Heart right ventricle (tissue), 16 donors: ENCODE results near the gene LDB2. TPM values are rescaled to one million over a fixed set of nuclear protein-coding genes. Genes with fewer than 3 reads are reported as not detected.

ENCODE experiments used
- ATAC-seq, 8 donors: fragments of 200-7000 bp; cut with Tn5 transposase; one replicate each; pipeline ENCODE4 v1.9.1; 2020; ENCODE audit warnings: mild to moderate bottlenecking in 8 of 8, moderate library complexity in 8 of 8, moderate number of reproducible peaks in 1 of 8
- DNase-seq, 2 donors: peaks; one replicate each; pipeline ENCODE4 v3.0.0-alpha.2; 2020
- H3K27ac ChIP-seq, 10 donors: fragments of 200-600 bp; sonication (generic) in 2 of 10; one replicate each; pipeline versions ENCODE4 v1.5.0 to v1.8.0; 2020 to 2022; ENCODE audit warnings: mild to moderate bottlenecking in 3 of 10
- H3K27me3 ChIP-seq, 7 donors: fragments of 200-600 bp; one replicate each; pipeline ENCODE4 v1.8.0; 2021 to 2022; ENCODE audit warnings: mild to moderate bottlenecking in 2 of 7
- H3K36me3 ChIP-seq, 9 donors: fragments of 200-600 bp; sonication (generic) in 1 of 9; one replicate each; pipeline versions ENCODE4 v1.5.0 to v1.8.0; 2020 to 2022; ENCODE audit warnings: mild to moderate bottlenecking in 2 of 9
- H3K4me1 ChIP-seq, 9 donors: fragments of 200-600 bp; sonication (generic) in 1 of 9; one replicate each; pipeline versions ENCODE4 v1.5.0 to v1.8.0; 2020 to 2022; ENCODE audit warnings: mild to moderate bottlenecking in 4 of 9
- H3K4me3 ChIP-seq, 10 donors: fragments of 200-600 bp; sonication (generic) in 2 of 10; one replicate each; pipeline versions ENCODE4 v1.5.0 to v1.8.0; 2020 to 2022; ENCODE audit warnings: mild to moderate bottlenecking in 7 of 10, moderate library complexity in 2 of 10
- H3K9me3 ChIP-seq, 11 donors: fragments of 200-600 bp in 10 of 11; sonication (generic) in 2 of 11; one replicate each; pipeline versions ENCODE4 v1.5.0 to v1.8.0; 2013 to 2022; ENCODE audit warnings: mild to moderate bottlenecking in 2 of 11, control low read depth in 1 of 11, moderate library complexity in 1 of 11
- CTCF ChIP-seq, 9 donors: fragments of 200-600 bp; sonication (generic) in 2 of 9; IDR thresholded peaks; one replicate each; pipeline versions ENCODE4 v1.5.0 to v1.8.0; 2021 to 2022; ENCODE audit warnings: antibody characterized with exemption in 9 of 9, mild to moderate bottlenecking in 5 of 9, moderate library complexity in 1 of 9
- WGBS, 2 donors: extraction: QIAGEN DNeasy Blood & Tissue Kit; methylation state at CpG; one replicate each; pipeline ENCODE4 v1.1.7; 2013; ENCODE audit warnings: inconsistent platforms in 1 of 2; 5-methylcytosine and 5-hydroxymethylcytosine counted together
- intact Hi-C, 10 donors: fragments of 100-400 bp; cut with DNase I; formaldehyde crosslinking; loops; one replicate each; pipeline versions ENCODE4 v1.11.1 to v1.14.2; 2022
- polyA plus RNA-seq, 2 donors: library from polyadenylated mRNA; stranded (reverse); fragments of 200-250 nt; gene quantifications; one replicate each; pipeline ENCODE4 v1.2.3, GENCODE V29; 2013
- total RNA-seq, 10 donors: library from RNA; stranded (reverse); fragmentation: NEBNext Ultra II Directional in 3 of 10; extraction: Animal tissue kit (Norgen Biotek cat#: 25700) in 3 of 10; gene quantifications; one replicate each; pipeline versions ENCODE4 v1.2.1 to v1.2.4, GENCODE V29; 2021 to 2023
- donor health status: Arrhythmogenic right ventricular cardiomyopathy.
- donor health status: ischemic (EF 13 %, LVEDD 7.1; RV severe dilation, severe dysfunction).
- donor health status: healthy with polysubstance abuse.
- donor health status: DM: no; HTN: yes; CAD: no.
- donor health status: DM: no; HTN: no; CAD: no.
- donor health status: ischemic (EF 25% LVEDD 6.9; RV normal size, moderate dysfunction).
- donor health status: ischemic (EF 25% LVEDD 5.7; RV mildly dilated, moderate dysfunction).
- donor health status: healthy.
- donor health status: DM: yes; HTN: yes; CAD: no.
- donor health status: Ischemic cardiomyopathy.
- donor health status: ischemic (EF 35%, LVEDD 5.7; RV mildly dilated, moderate dysfunction).
- donor health status: nonischemic (EF 11% LVEDD 7.7; RV severe dilation, severe dysfunction).
- donor health status: DM: yes; HTN: yes; CAD: no.
- donor health status: PGD.
- donor health status: ischemic (EF 29% LVEDD 5.4; RV normal size, mild dysfunction).
- donor health status: nonischemic (EF 23%, LVEDD 6.1; RV moderate dilation, normal function).

The LDB2 gene
- total and polyA plus RNA-seq, 12 donors, result 14.5 to 43.3 (median 23.5) TPM

- ATAC-seq, result no peak
- DNase-seq, result no peak
- intact Hi-C loops, result no loop called here
- Histone ChIP-seq H3K36me3 (no peaks in the 10 kb centered on the region), H3K27ac (no peak overlapping the region), H3K9me3 (no peaks in the 10 kb centered on the region), H3K4me3 (no peak overlapping the region), H3K4me1 (peaks cover 0 to 16% (median 0%) of the 10 kb centered on the region in 9 donors), H3K27me3 (no peaks in the 10 kb centered on the region)
- TF ChIP-seq CTCF (IDR thresholded peaks at IDR 0.05), result no peak
- 66 to 67% methylated on average over 2 of the region's 2 CpGs for WGBS, 2 donors
These were observed 194.0 kb downstream of the LDB2 start for GRCh38 chr4:16704489-16704888.

GRCh38 chr4:16695896-16696295 is 202.5 kb downstream of the LDB2 start:
- H3K36me3 ChIP-seq, result peaks cover 0 to 7% (median 0%) of the 10 kb centered on the region in 9 donors
- TF ChIP-seq CTCF (IDR thresholded peaks at IDR 0.05), result no peak
- WGBS, 2 donors, result 92 to 96% methylated on average over 1 of the region's 1 CpG

GRCh38 chr4:16694884-16695276 is 203.6 kb downstream of the LDB2 start:
- no peak overlapping the region for H3K4me3 ChIP-seq

More at GRCh38 chr4:16695896-16696295, 202.5 kb downstream of the LDB2 start:
- Histone ChIP-seq H3K27ac (no peak overlapping the region), H3K4me1 (peaks cover 0 to 33% (median 8%) of the 10 kb centered on the region in 9 donors), H3K4me3 (no peak overlapping the region), H3K9me3 (peaks cover 0 to 5% (median 0%) of the 10 kb centered on the region in 11 donors), H3K27me3 (no peaks in the 10 kb centered on the region)
- intact Hi-C loops, result no loop called here
- DNase-seq, result no peak
- ATAC-seq, result no peak

GRCh38 chr4:16694173-16694883 is 204.1 kb downstream of the LDB2 start:
- no peaks in the 10 kb centered on the region for H3K27me3 ChIP-seq
- peaks cover 0 to 33% (median 8%) of the 10 kb centered on the region in 9 donors for H3K4me1 ChIP-seq
- H3K9me3 ChIP-seq, result peaks cover 0 to 8% (median 0%) of the 10 kb centered on the region in 11 donors
- H3K27ac ChIP-seq, result no peak overlapping the region
- intact Hi-C loops, result no loop called here
- ATAC-seq (no peak), DNase-seq (no peak)
- 67 to 69% methylated on average over 13 of the region's 13 CpGs for WGBS, 2 donors
- no peak for TF ChIP-seq CTCF (IDR thresholded peaks at IDR 0.05)
- H3K36me3 ChIP-seq, result peaks cover 0 to 7% (median 0%) of the 10 kb centered on the region in 9 donors
- no peak overlapping the region for H3K4me3 ChIP-seq

More at GRCh38 chr4:16694884-16695276, 203.6 kb downstream of the LDB2 start:
- DNase-seq (no peak), ATAC-seq (no peak)
- 91 to 92% methylated on average over 4 of the region's 4 CpGs for WGBS, 2 donors
- Histone ChIP-seq H3K27me3 (no peaks in the 10 kb centered on the region), H3K27ac (no peak overlapping the region), H3K9me3 (peaks cover 0 to 8% (median 0%) of the 10 kb centered on the region in 11 donors), H3K36me3 (peaks cover 0 to 7% (median 0%) of the 10 kb centered on the region in 9 donors), H3K4me1 (peaks cover 0 to 33% (median 8%) of the 10 kb centered on the region in 9 donors)
- intact Hi-C loops, result no loop called here
- no peak for TF ChIP-seq CTCF (IDR thresholded peaks at IDR 0.05)
